SK-N-SH (cell line): ENCODE measurements around the gene ZNF544.

Experiments used
- CHD2 ChIP-seq: fragments of 150-350 bp; IDR thresholded peaks from 2 replicates; pipeline ENCODE4 v1.6.1; 2018; ENCODE audit warnings: low read length; ENCODE audit not compliant: partially characterized antibody
- MXI1 ChIP-seq: IDR thresholded peaks from 2 replicates; pipeline ENCODE4 v1.6.1; 2012; ENCODE audit warnings: mild to moderate bottlenecking, low read depth, low read length, improper control_type of control experiment
- TAF1 ChIP-seq: IDR thresholded peaks from 2 replicates; pipeline ENCODE4 v1.6.1; 2012; ENCODE audit warnings: low read depth, mild to moderate bottlenecking, low read length, moderate library complexity, borderline replicate concordance
- TF ChIP-seq, protein P1 (sequence below): fragments of 200-600 bp; sonication (generic); IDR thresholded peaks from 2 replicates; pipeline ENCODE4 v1.6.1; 2017; ENCODE audit warnings: antibody characterized with exemption, mild to moderate bottlenecking, moderate library complexity
- TF ChIP-seq, protein P2 (sequence below): IDR thresholded peaks from 2 replicates; pipeline ENCODE4 v1.4.0; 2012; ENCODE audit warnings: low read depth

DNA sequence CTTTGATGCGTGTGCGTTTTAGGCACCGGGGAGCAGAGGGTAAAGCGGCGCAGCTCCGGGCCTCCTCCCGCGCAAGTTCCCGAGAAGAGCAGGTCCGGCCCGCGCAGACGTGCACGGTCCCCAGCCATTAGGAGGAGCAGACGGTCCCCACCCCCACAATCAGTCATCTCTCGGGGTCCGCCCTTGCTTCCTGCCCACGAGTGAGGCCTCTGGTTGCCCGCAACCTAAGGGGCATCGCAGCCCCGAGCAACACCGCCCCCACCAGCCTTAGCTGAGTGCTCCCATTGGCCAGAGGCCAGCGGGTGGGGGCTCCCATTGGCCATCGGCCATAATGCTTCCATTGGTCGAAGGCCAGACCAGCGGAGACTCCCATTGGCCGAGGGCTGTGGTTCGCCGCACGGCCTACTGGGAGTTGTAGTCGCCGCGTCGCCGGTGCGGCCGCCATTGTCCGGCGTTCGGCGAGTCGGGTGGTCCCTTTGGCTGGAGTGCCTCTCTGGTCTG, 49.9 kb downstream of the ZNF544 start, which contains the start of gene ZNF8:
- TF ChIP-seq, protein P1, sequence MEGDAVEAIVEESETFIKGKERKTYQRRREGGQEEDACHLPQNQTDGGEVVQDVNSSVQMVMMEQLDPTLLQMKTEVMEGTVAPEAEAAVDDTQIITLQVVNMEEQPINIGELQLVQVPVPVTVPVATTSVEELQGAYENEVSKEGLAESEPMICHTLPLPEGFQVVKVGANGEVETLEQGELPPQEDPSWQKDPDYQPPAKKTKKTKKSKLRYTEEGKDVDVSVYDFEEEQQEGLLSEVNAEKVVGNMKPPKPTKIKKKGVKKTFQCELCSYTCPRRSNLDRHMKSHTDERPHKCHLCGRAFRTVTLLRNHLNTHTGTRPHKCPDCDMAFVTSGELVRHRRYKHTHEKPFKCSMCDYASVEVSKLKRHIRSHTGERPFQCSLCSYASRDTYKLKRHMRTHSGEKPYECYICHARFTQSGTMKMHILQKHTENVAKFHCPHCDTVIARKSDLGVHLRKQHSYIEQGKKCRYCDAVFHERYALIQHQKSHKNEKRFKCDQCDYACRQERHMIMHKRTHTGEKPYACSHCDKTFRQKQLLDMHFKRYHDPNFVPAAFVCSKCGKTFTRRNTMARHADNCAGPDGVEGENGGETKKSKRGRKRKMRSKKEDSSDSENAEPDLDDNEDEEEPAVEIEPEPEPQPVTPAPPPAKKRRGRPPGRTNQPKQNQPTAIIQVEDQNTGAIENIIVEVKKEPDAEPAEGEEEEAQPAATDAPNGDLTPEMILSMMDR: no peak
- TF ChIP-seq, protein P2, sequence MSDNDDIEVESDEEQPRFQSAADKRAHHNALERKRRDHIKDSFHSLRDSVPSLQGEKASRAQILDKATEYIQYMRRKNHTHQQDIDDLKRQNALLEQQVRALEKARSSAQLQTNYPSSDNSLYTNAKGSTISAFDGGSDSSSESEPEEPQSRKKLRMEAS: peak; percentile 31; the same call in 1 of the 2 replicates
- peak; percentile 90 for TF ChIP-seq CHD2
- TF ChIP-seq MXI1: peak; percentile 40; the same call in 1 of the 2 replicates
- peak; percentile 50 for TF ChIP-seq TAF1
